Suprapubic skin (tissue), 3 donors: Measurements from ENCODE around the gene EXOC3L4.

Source experiments
- EP300 ChIP-seq: sonication (generic); formaldehyde crosslinking; IDR thresholded peaks from one replicate; pipeline ENCODE4 v1.6.1; 2017; ENCODE audit warnings: antibody characterized with exemption
- POLR2A ChIP-seq, 2 donors: fragments of 450-650 bp; IDR thresholded peaks; one replicate each; pipeline ENCODE4 v1.6.1; 2017; ENCODE audit warnings: antibody characterized with exemption in 2 of 2, mild to moderate bottlenecking in 2 of 2, moderate library complexity in 2 of 2
- TF ChIP-seq, protein P1 (sequence below), 2 donors: fragments of 200-600 bp in 1 of 2; fragments of 450-650 bp in 1 of 2; sonication (generic) in 1 of 2; IDR thresholded peaks; one replicate each; pipeline ENCODE4 v1.5.1; 2016 to 2019; ENCODE audit warnings: antibody characterized with exemption in 2 of 2, mild to moderate bottlenecking in 1 of 2, moderate library complexity in 1 of 2

DNA sequence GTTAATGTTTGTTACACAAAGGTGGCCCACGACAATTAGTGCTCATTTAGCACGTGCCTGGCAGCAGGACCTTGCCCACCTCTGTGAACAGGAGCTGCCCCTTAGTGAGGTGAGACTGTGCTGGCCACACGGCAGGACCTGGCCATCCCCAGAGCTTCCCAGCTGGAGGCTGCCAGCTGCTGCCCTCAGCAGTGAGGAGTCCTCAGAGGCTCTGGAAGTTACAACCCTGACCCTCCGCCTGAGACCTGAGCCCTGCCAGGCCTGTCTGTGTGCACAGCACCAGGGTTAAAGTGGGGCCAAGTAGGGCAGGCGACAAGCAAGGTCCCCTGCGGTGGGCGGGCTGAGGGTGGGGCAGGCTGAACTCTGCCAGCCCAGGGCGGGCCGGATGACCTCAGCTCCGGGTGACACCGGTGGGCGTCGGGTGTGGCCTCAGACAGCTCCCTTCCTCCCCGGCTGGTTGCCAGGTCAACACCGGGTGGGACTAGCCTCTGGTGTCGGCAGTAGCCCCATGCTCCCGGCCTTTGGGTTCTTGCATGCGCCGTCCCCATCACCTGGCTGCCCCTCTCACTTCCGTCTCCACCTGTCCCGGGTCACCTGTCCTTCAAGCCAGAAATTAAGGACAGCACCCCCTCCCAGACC is 19.7 kb upstream of the EXOC3L4 start:
- TF ChIP-seq, protein P1, sequence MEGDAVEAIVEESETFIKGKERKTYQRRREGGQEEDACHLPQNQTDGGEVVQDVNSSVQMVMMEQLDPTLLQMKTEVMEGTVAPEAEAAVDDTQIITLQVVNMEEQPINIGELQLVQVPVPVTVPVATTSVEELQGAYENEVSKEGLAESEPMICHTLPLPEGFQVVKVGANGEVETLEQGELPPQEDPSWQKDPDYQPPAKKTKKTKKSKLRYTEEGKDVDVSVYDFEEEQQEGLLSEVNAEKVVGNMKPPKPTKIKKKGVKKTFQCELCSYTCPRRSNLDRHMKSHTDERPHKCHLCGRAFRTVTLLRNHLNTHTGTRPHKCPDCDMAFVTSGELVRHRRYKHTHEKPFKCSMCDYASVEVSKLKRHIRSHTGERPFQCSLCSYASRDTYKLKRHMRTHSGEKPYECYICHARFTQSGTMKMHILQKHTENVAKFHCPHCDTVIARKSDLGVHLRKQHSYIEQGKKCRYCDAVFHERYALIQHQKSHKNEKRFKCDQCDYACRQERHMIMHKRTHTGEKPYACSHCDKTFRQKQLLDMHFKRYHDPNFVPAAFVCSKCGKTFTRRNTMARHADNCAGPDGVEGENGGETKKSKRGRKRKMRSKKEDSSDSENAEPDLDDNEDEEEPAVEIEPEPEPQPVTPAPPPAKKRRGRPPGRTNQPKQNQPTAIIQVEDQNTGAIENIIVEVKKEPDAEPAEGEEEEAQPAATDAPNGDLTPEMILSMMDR (IDR thresholded peaks at IDR 0.05): no peak
- TF ChIP-seq EP300 (no peak), POLR2A (IDR thresholded peaks at IDR 0.05) (no peak)
